DMS114 treated with DMSO at 0.1 percent for 48 hours (cell line): ENCODE results near the gene CPEB2.
"Not testable (repeated sequence)": the region's sequence is repeated elsewhere in the genome, so short reads cannot be mapped to it uniquely, and the experiment has no call there.

Source experiments
- DNase-seq: peaks from one replicate; lab custom pipeline; 2025; ENCODE audit not compliant: unreplicated experiment; lab: John Stamatoyannopoulos, UW

The CPEB2 gene

DNA sequence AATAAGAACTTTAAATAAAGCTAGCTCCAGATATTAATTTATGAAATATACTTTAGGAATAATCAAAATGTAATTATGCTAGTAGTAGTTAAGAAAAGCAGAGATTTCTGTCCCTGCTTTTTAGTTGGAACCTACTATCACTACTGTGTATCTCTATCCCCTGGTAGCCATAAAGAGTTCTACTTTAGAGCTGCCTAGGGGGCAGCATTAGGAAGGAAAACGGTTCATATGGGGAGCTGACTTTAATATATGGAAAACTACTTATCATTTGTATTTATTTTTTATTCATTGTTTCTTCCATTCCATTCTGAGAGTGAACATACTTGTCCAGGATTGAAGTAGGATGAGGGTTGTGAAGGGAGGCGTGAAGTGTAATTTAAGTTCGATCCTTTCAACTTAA lies 40.9 kb downstream of the CPEB2 start:
- no peak for DNase-seq

GRCh38 chr4:15043922-15044321 lies 41.6 kb downstream of the CPEB2 start:
- no peak for DNase-seq

- no peak for DNase-seq
Observed at GRCh38 chr4:15054541-15054940, 52.3 kb downstream of the CPEB2 start.

- no peak for DNase-seq
Observed at GRCh38 chr4:15060213-15060612, 57.9 kb downstream of the CPEB2 start.

DNA sequence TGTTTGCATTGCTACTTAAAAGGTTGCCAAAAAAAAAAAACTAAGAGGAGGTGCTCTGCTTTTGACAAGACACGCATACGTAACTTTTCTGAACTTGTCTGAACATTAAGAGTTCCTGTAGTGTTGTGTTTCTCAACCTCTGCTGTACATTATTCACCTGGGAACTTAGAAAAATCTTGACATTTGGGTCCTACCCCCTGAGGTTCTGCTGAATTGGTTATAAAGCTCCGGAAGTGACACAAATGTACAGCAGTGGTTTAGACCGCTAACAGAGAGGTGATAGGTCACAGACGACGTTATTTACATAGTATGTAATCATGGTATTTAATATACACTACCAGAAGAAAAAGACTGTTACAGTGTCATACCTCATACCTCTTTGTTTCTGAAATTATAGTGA lies 61.1 kb downstream of the CPEB2 start:
- no peak for DNase-seq

DNA sequence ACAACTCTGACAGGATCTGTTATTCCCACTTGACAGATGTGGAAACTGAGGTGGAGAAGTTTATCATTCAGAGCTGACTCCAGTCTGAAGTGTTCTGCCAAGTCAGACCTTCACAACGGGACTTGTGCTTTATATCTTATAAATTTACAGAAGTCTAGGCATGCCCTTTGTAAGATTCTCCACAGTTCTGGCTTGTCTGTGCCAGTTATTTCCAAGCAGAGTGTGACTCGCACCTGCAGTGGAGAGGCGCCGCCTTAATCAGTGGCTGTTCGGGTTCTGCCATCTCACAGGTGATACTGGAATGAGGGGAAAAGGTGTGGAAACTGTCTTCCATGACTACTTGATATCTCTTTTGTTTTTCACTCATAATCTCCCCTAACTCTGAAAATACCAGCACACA lies 63.2 kb downstream of the CPEB2 start:
- DNase-seq: no peak

DNA sequence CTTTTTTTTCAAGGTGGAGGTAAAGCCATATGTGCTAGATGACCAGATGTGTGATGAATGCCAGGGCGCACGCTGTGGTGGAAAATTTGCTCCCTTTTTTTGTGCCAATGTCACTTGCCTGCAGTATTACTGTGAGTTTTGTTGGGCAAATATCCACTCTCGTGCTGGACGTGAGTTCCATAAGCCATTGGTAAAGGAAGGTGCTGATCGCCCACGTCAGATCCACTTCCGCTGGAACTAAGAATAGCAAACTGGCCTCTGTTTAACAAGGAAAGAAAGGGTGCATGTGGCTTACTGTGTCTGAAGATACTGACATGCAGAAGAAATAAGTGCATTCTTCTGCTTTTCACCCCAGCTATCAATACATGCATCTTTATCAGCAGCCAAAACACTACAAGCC lies 63.9 kb downstream of the CPEB2 start:
- no peak for DNase-seq

GRCh38 chr4:15068298-15068697 lies 66.0 kb downstream of the CPEB2 start:
- DNase-seq: no peak

- DNase-seq: no peak
Observed at GRCh38 chr4:15075875-15076274, 73.6 kb downstream of the CPEB2 start.

- DNase-seq: no peak
Observed at GRCh38 chr4:15077969-15078368, 75.7 kb downstream of the CPEB2 start.

DNA sequence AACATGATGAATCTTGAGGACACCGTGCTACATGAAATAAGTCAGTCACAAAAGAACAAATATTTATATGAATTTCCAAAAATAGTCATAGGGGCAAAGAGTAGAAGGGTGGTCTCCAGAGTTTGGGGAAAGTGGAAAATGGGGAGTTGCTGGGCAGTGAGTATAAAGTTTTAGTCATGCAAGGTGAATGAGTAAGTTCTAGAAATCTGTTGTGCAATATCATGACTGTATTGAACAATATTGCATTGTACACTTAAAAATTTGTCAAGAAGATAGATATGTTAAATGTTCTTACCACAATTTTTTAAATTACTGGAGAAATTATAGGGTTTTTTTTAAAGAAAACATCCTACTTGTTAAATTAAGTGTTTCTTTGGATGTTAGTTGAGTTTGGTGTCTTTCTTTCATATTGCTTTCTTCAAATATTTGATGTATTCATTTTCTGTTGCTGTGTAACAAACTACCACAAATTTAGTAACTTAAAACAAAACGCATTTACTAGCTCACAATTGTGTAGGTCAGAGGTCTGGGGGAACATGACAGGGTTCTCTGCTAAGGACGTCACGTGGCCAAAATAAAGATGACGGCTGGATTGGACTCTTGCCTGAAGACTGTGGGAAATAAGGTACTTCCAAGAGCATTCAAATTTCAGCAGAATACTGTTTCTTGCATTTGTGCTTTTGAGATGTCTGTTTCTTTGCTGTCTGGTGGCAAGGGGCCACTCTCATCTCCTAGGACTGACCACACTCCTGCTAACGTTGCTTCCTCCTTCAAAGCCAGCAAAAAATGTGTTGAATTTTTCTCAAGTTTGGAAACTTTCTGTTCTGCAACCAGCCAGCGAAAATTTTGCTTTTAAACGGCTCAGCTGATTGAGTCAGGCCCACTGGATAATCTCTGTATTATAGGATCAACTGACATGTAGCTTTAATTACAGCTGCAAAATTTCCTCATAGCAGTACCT lies 76.7 kb downstream of the CPEB2 start:
- no peak for DNase-seq

DNA sequence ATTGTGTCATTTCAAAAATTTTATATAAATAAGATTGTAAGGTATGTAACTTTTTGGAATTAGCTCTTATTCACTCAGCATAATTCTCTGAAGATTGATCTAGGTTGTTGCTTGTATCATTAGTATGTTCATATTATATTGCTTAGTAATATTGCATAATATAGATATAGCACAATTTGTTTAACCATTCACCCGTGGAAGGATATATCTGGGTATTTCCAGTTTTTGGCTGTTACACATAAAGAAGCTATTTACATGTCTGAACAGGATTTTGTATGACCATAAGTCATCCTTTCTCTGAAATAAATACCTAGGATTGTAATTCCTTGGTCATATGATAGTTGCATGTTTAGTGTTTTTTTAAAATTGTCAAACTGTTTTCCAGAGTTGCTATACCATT lies 82.5 kb downstream of the CPEB2 start:
- no peak for DNase-seq

DNA sequence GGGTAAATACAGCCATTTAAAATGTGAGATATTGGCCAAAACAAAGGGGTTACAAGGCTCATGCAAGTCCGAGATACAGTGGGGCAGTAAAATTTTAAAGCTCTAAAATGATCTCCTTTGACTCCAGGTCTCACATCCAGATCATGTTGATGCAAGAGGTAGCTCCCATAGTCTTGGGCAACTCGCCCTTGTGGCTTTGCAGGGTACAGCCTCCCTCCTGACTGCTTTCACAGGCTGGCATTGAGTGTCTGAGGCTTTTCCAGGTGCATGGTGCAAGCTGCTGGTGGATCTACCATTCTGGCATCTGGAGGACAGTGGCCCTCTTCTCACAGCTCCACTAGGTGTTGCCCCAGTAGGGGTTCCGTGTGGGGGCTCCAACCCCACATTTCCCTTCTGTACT lies 83.5 kb downstream of the CPEB2 start:
- DNase-seq: not testable (repeated sequence)

DNA sequence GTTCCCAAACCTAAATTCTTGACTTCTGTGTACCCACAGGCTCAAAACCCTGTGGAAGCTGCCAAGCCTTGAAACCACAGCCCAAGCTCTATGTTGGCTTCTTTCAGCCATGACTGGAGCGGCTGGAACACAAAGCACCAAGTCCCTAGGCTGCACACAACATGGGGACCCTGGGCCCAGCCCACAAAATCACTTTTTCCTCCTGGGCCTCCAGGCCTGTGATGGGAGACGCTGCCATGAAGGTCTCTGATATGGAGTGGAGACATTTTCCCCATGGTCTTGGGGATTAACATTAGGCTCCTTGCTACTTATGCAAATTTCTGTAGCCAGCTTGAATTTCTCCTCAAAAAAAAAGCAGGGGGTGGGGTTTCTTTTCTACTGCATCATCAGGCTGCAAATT lies 84.0 kb downstream of the CPEB2 start:
- not testable (repeated sequence) for DNase-seq

DNA sequence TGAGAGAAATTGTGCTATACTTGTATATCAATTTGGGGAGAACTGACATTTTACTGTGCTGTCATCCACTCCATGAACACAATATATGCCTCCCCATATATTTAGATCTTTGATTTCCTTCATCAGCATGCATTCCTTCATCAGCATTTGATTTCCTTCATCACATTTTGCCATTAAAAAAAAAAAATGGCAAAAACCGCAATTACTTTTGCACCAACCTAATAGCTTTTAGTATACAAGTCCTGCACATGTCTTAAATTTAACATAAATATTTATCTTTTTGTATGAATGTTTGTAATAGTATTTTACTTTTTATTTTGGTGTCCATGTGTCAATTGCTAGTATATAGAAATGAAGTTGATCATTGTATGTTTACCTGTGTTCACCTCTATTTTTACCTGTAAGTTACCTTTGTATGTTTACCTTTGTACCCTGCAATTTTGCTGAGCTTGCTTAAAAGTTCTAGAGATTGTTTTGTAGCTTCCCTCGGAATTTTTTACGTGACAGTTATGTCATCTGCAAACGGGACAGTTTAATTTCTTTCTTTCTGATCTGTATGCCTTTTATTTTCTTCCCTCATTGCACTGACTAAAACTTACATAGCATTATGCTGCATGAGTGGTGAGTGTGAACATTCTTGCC lies 86.2 kb downstream of the CPEB2 start:
- DNase-seq: no peak

DNA sequence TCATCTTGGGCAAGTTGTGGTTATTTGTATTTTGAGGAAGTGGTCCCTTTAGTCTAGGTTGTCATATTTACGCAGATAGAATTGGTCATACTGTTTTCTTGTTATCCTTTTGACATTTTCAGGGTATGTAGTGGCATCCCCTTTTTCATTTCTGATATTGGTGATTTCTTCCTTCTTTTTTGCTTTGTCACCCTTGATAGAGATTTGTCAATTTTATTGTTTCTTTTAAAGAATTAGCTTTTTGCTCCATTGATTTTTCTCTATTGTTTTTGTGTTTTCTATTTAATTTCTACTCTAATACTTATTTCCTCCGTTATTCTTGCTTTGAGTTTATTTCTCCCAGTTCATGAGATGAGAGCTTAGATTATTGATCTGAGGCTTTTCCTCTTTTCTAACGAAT lies 87.7 kb downstream of the CPEB2 start:
- no peak for DNase-seq

GRCh38 chr4:15100380-15100779 lies 98.1 kb downstream of the CPEB2 start:
- DNase-seq: no peak

- DNase-seq: no peak
Observed at GRCh38 chr4:15100994-15101695, 98.9 kb downstream of the CPEB2 start.

- DNase-seq: no peak
Observed at GRCh38 chr4:15104825-15105224, 102.5 kb downstream of the CPEB2 start.

GRCh38 chr4:15106399-15106798 lies 104.1 kb downstream of the CPEB2 start:
- no peak for DNase-seq

GRCh38 chr4:15109600-15109999 lies 107.3 kb downstream of the CPEB2 start:
- DNase-seq: no peak

- no peak for DNase-seq
Observed at GRCh38 chr4:15110120-15110571, 107.9 kb downstream of the CPEB2 start.
